ENCODE data around the gene DNASE2.

The DNASE2 gene

DNA sequence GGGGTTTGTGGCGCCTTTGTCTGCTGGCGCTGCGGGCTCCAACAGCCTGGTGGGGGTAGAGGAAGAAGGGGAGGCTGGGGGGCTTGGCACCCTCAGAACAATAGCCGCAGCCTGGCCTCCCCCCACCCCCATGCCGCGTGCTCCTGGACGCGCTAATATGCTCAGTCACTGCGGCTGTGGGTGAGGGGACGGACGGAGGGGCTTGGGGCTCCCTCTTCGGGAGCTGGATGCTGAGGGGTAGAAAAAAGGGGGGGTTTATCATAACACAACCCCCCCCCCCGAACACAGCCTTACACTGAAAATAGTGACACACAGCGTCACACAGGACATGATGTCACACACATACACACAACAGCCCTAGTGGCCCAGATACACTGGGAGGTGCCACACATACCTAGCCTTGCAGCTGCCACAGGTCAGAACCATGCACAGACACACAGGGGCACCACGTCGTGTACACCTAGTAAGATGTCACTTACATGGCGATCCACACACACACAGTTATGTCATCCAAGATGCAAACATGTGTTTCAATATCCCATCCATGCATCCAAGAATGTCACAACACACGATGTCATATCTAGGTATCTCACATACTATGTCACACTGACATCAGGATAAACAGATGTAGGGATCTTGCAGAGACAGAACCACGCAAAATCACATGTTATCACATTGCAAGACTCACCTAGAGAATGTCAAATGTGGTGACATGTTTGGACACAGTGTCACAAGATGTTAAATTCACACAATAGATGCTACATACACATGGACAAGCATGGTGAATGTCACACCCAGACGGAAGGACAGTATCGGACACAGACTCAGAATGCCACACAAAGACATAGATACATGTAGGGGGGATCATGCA, 42.1 kb downstream of the DNASE2 start:
- Histone ChIP-seq H3K9ac (ENCODE audit: low read length) (no peak overlapping the region), H3K4me3 (ENCODE audit: low read depth, low read length) (no peak overlapping the region), H3K9me3 (ENCODE audit: insufficient read depth, low read depth, low read length) (peaks cover 10% of the 10 kb centered on the region), H3K27ac (ENCODE audit: low read depth, low read length) (no peak overlapping the region), H3K18ac (ENCODE audit: low read length) (no peak overlapping the region), H2AK5ac (ENCODE audit: low read length) (no peak overlapping the region), H2BK5ac (ENCODE audit: low read depth, low read length, poor library complexity) (no peak overlapping the region), H3K79me1 (ENCODE audit: low read length) (no peaks in the 10 kb centered on the region), H2AFZ (ENCODE audit: insufficient read depth, low read length, poor library complexity) (no peak overlapping the region), H3K23ac (ENCODE audit: low read length) (no peak overlapping the region), H4K8ac (ENCODE audit: low read depth, low read length) (no peak overlapping the region), H3K4ac (ENCODE audit: low read depth, low read length) (no peak overlapping the region), H3K14ac (ENCODE audit: low read length) (no peak overlapping the region), H3K4me1 (ENCODE audit: control insufficient read depth in 1 of 2, insufficient read depth in 2 of 2, low read length in 2 of 2) (peaks cover 6 to 17% of the 10 kb centered on the region in 2 experiments), H4K12ac (ENCODE audit: low read depth, low read length) (no peak overlapping the region), H2BK12ac (ENCODE audit: low read length) (no peak overlapping the region), H2BK120ac (ENCODE audit: insufficient read depth, low read length, poor library complexity) (no peak overlapping the region), H3K4me2 (ENCODE audit: low read length) (peak overlapping the region; percentile 71), H3K36me3 (ENCODE audit: control insufficient read depth in 1 of 2, insufficient read depth in 2 of 2, low read length in 2 of 2) (no peaks in the 10 kb centered on the region), H3K79me2 (ENCODE audit: control insufficient read depth, insufficient read depth, low read length, poor library complexity) (no peaks in the 10 kb centered on the region), H4K91ac (ENCODE audit: low read depth, low read length) (no peak overlapping the region), H3K27me3 (ENCODE audit: insufficient read depth, low read length) (peaks cover 26% of the 10 kb centered on the region)
- DNase-seq = no peak
- WGBS (ENCODE audit: extremely low coverage, insufficient coverage, insufficient read length) = no CpG with 5 or more reads among the region's 21 CpGs

DNA sequence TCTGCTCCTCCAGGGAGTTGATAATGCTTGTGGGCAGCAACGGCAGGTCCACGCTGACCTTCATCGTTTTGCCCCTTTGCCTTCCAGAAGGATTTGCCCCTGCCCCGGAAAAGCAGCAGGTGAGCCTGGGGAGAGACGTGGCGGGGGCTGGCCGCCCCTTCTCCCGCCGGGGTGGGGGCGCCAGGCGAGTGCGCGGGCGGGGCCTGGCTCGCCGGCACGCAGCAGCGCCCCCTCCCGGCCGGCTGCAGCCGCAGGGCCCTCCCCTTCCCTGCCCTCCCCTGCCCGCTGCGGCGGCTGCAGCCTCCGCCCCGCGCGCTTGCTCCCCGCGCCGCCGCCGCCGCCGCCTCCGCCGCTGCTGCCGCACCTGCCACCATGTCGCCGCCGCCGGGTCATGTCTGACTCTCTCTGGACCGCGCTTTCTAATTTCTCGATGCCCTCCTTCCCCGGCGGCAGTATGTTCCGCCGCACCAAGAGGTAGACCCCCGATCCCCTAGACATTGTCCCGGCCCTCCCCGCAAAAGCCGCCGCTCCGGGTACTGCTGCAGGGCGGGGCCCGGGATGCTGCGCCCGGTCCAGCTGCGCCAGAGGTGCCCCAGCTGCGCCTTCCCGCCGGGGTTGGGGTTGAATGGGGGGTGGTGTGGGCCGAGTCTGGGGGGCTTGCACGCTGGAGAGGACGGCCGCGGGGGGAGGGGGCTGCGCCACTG, 42.9 kb downstream of the DNASE2 start, which contains the start of gene MAST1:
MAST1 (plus strand) TSS at position 334 of the 704 bp plus-strand sequence; CDS start at position 392, 58 bp downstream.
- no peak within 1 kb of the TSS for H3K4ac ChIP-seq (ENCODE audit: low read depth, low read length)
- H4K8ac ChIP-seq (ENCODE audit: low read depth, low read length) = no peak within 1 kb of the TSS
- no peak within 1 kb of the TSS for H3K18ac ChIP-seq (ENCODE audit: low read length)
- peak in 1 of 2 donors; percentile 39 for DNase-seq
- no peak within 1 kb of the TSS for H3K23ac ChIP-seq (ENCODE audit: low read length)
- H2BK12ac ChIP-seq (ENCODE audit: low read length) = no peak within 1 kb of the TSS
- no peak within 1 kb of the TSS for H2BK120ac ChIP-seq (ENCODE audit: insufficient read depth, low read length, poor library complexity)
- H3K4me3 ChIP-seq (ENCODE audit: low read depth, low read length) = peak within 1 kb of the TSS; percentile 53
- peak within 1 kb of the TSS; percentile 30 for H2AFZ ChIP-seq (ENCODE audit: insufficient read depth, low read length, poor library complexity)
- no peaks in the 10 kb centered on the region for H3K79me2 ChIP-seq (ENCODE audit: control insufficient read depth, insufficient read depth, low read length, poor library complexity)
- no peak within 1 kb of the TSS for H4K12ac ChIP-seq (ENCODE audit: low read depth, low read length)
- H3K4me2 ChIP-seq (ENCODE audit: low read length) = peak within 1 kb of the TSS; percentile 71
- no peak within 1 kb of the TSS for H3K27ac ChIP-seq (ENCODE audit: low read depth, low read length)
- no peak within 1 kb of the TSS for H3K14ac ChIP-seq (ENCODE audit: low read length)
- H4K91ac ChIP-seq (ENCODE audit: low read depth, low read length) = no peak within 1 kb of the TSS
- no CpG with 5 or more reads among the region's 69 CpGs for WGBS (ENCODE audit: extremely low coverage, insufficient coverage, insufficient read length)
- H3K36me3 ChIP-seq (ENCODE audit: control insufficient read depth in 1 of 2, insufficient read depth in 2 of 2, low read length in 2 of 2) = no peaks in the 10 kb centered on the region
- no peak within 1 kb of the TSS for H2AK5ac ChIP-seq (ENCODE audit: low read length)
- peaks cover 10% of the 10 kb centered on the region for H3K9me3 ChIP-seq (ENCODE audit: insufficient read depth, low read depth, low read length)
- H2BK5ac ChIP-seq (ENCODE audit: low read depth, low read length, poor library complexity) = no peak within 1 kb of the TSS
- no peaks in the 10 kb centered on the region for H3K79me1 ChIP-seq (ENCODE audit: low read length)
- no peak within 1 kb of the TSS for H3K9ac ChIP-seq (ENCODE audit: low read length)
- peaks cover 30% of the 10 kb centered on the region for H3K27me3 ChIP-seq (ENCODE audit: insufficient read depth, low read length)
- H3K4me1 ChIP-seq (ENCODE audit: control insufficient read depth in 1 of 2, insufficient read depth in 2 of 2, low read length in 2 of 2) = peaks cover 7 to 21% of the 10 kb centered on the region in 2 experiments

GRCh38 chr19:12837225-12837624, 44.0 kb downstream of the DNASE2 start:
- no peaks in the 10 kb centered on the region for H3K79me1 ChIP-seq (ENCODE audit: low read length)
- no CpG with 5 or more reads among the region's 4 CpGs for WGBS (ENCODE audit: extremely low coverage, insufficient coverage, insufficient read length)

GRCh38 chr19:12836529-12836863, 44.8 kb downstream of the DNASE2 start:
- H2BK12ac ChIP-seq (ENCODE audit: low read length) = no peak overlapping the region
- no peak overlapping the region for H3K23ac ChIP-seq (ENCODE audit: low read length)
- no peak overlapping the region for H3K9ac ChIP-seq (ENCODE audit: low read length)
- H4K8ac ChIP-seq (ENCODE audit: low read depth, low read length) = no peak overlapping the region
- H4K91ac ChIP-seq (ENCODE audit: low read depth, low read length) = no peak overlapping the region
- no peaks in the 10 kb centered on the region for H3K79me1 ChIP-seq (ENCODE audit: low read length)
- no peak overlapping the region for H3K14ac ChIP-seq (ENCODE audit: low read length)
- H2BK5ac ChIP-seq (ENCODE audit: low read depth, low read length, poor library complexity) = no peak overlapping the region
- peaks cover 30% of the 10 kb centered on the region for H3K27me3 ChIP-seq (ENCODE audit: insufficient read depth, low read length)
- no peak for DNase-seq
- no peak overlapping the region for H3K4me3 ChIP-seq (ENCODE audit: low read depth, low read length)
- no peak overlapping the region for H3K4ac ChIP-seq (ENCODE audit: low read depth, low read length)
- H4K12ac ChIP-seq (ENCODE audit: low read depth, low read length) = no peak overlapping the region
- H2AFZ ChIP-seq (ENCODE audit: insufficient read depth, low read length, poor library complexity) = no peak overlapping the region
- H3K79me2 ChIP-seq (ENCODE audit: control insufficient read depth, insufficient read depth, low read length, poor library complexity) = no peaks in the 10 kb centered on the region
- peaks cover 10% of the 10 kb centered on the region for H3K9me3 ChIP-seq (ENCODE audit: insufficient read depth, low read depth, low read length)
- H2AK5ac ChIP-seq (ENCODE audit: low read length) = no peak overlapping the region
- no peak overlapping the region for H3K18ac ChIP-seq (ENCODE audit: low read length)
- no peaks in the 10 kb centered on the region for H3K36me3 ChIP-seq (ENCODE audit: control insufficient read depth in 1 of 2, insufficient read depth in 2 of 2, low read length in 2 of 2)
- H3K4me2 ChIP-seq (ENCODE audit: low read length) = no peak overlapping the region
- H3K27ac ChIP-seq (ENCODE audit: low read depth, low read length) = no peak overlapping the region
- no CpG with 5 or more reads among the region's 6 CpGs for WGBS (ENCODE audit: extremely low coverage, insufficient coverage, insufficient read length)
- peaks cover 7 to 21% of the 10 kb centered on the region in 2 experiments for H3K4me1 ChIP-seq (ENCODE audit: control insufficient read depth in 1 of 2, insufficient read depth in 2 of 2, low read length in 2 of 2)
- no peak overlapping the region for H2BK120ac ChIP-seq (ENCODE audit: insufficient read depth, low read length, poor library complexity)

More at GRCh38 chr19:12837225-12837624, 44.0 kb downstream of the DNASE2 start:
- no peak overlapping the region for H3K9ac ChIP-seq (ENCODE audit: low read length)
- no peak overlapping the region for H2AFZ ChIP-seq (ENCODE audit: insufficient read depth, low read length, poor library complexity)
- H3K4me1 ChIP-seq (ENCODE audit: control insufficient read depth in 1 of 2, insufficient read depth in 2 of 2, low read length in 2 of 2) = peaks cover 7 to 21% of the 10 kb centered on the region in 2 experiments
- H3K4me2 ChIP-seq (ENCODE audit: low read length) = no peak overlapping the region
- H3K14ac ChIP-seq (ENCODE audit: low read length) = no peak overlapping the region
- no peak overlapping the region for H2BK120ac ChIP-seq (ENCODE audit: insufficient read depth, low read length, poor library complexity)
- peaks cover 30% of the 10 kb centered on the region for H3K27me3 ChIP-seq (ENCODE audit: insufficient read depth, low read length)
- H3K4me3 ChIP-seq (ENCODE audit: low read depth, low read length) = no peak overlapping the region
- no peak overlapping the region for H4K12ac ChIP-seq (ENCODE audit: low read depth, low read length)
- DNase-seq = no peak
- no peaks in the 10 kb centered on the region for H3K36me3 ChIP-seq (ENCODE audit: control insufficient read depth in 1 of 2, insufficient read depth in 2 of 2, low read length in 2 of 2)
- no peaks in the 10 kb centered on the region for H3K79me2 ChIP-seq (ENCODE audit: control insufficient read depth, insufficient read depth, low read length, poor library complexity)
- no peak overlapping the region for H3K18ac ChIP-seq (ENCODE audit: low read length)
- H4K91ac ChIP-seq (ENCODE audit: low read depth, low read length) = no peak overlapping the region
- H3K9me3 ChIP-seq (ENCODE audit: insufficient read depth, low read depth, low read length) = peaks cover 10% of the 10 kb centered on the region
- H2BK12ac ChIP-seq (ENCODE audit: low read length) = no peak overlapping the region
- H3K4ac ChIP-seq (ENCODE audit: low read depth, low read length) = no peak overlapping the region
- no peak overlapping the region for H4K8ac ChIP-seq (ENCODE audit: low read depth, low read length)
- no peak overlapping the region for H3K27ac ChIP-seq (ENCODE audit: low read depth, low read length)
- H2AK5ac ChIP-seq (ENCODE audit: low read length) = no peak overlapping the region
- H2BK5ac ChIP-seq (ENCODE audit: low read depth, low read length, poor library complexity) = no peak overlapping the region
- no peak overlapping the region for H3K23ac ChIP-seq (ENCODE audit: low read length)
